HepG2 (cell line): ENCODE data around the gene FAM13B. TPM values are rescaled to one million over a fixed set of nuclear protein-coding genes. Genes with fewer than 3 reads are reported as not detected.

Experiments
- FIP1L1 ChIP-seq: fragments of 200-400 bp; formaldehyde crosslinking; IDR thresholded peaks from 2 replicates; pipeline ENCODE4 v1.6.1; 2018; ENCODE audit warnings: low read depth, mild to moderate bottlenecking, low read length, moderate library complexity, borderline replicate concordance; ENCODE audit not compliant: insufficient read depth
- ZNF331 ChIP-seq: sonication (generic); formaldehyde crosslinking; IDR thresholded peaks from 2 replicates; pipeline ENCODE4 v1.4.0; 2020; ENCODE audit warnings: missing genetic modification reagents
- ZNF616 ChIP-seq: sonication (generic); formaldehyde crosslinking; IDR thresholded peaks from 2 replicates; pipeline ENCODE4 v1.5.0; 2020; ENCODE audit warnings: low read depth, mild to moderate bottlenecking, missing genetic modification reagents
- polyA plus RNA-seq, 8 experiments: library from polyadenylated mRNA; depleted of rRNA in 3 of 8; stranded (reverse) in 7 of 8; unstranded in 1 of 8; fragments of >200 nt; fragmentation: Illumina TruSeq in 4 of 8; extraction: Trizol in 4 of 8; gene quantifications; 2 replicates each; pipeline versions ENCODE4 v1.2.1 to v1.2.3, GENCODE V29; 2011 to 2016; ENCODE audit warnings: low read depth in 4 of 8, missing spikeins in 1 of 8, mixed read lengths in 1 of 8; ENCODE audit not compliant: insufficient read depth in 1 of 8
- total RNA-seq, 5 experiments: library from RNA; depleted of rRNA; stranded (reverse); fragments of >200 nt; fragmentation: Illumina TruSeq; extraction: Trizol; gene quantifications; 2 replicates each; pipeline ENCODE4 v1.2.3, GENCODE V29; 2016; ENCODE audit warnings: low read depth in 1 of 5
- TF ChIP-seq, protein P1 (sequence below): IDR thresholded peaks from 2 replicates; pipeline ENCODE4 v1.6.1; 2016; ENCODE audit warnings: mild to moderate bottlenecking
- TF ChIP-seq, protein P2 (sequence below): IDR thresholded peaks from 2 replicates; pipeline ENCODE4 v1.6.1; 2016; ENCODE audit warnings: low read depth
- TF ChIP-seq, protein P3 (sequence below): sonication (generic); formaldehyde crosslinking; IDR thresholded peaks from 2 replicates; pipeline ENCODE4 v1.4.0; 2020; ENCODE audit warnings: mild to moderate bottlenecking, missing genetic modification reagents
- TF ChIP-seq, protein P4 (sequence below): sonication (generic); formaldehyde crosslinking; conservative IDR thresholded peaks from 2 replicates; pipeline ENCODE4 v1.8.0; 2022; ENCODE audit warnings: mild to moderate bottlenecking, moderate library complexity, missing genetic modification reagents
- TF ChIP-seq, protein P5 (sequence below): IDR thresholded peaks from 2 replicates; pipeline ENCODE4 v1.6.1; 2016; ENCODE audit warnings: mild to moderate bottlenecking, missing biosample characterization, missing genetic modification reagents
- TF ChIP-seq, protein P6 (sequence below): sonication (generic); formaldehyde crosslinking; IDR thresholded peaks from 2 replicates; pipeline ENCODE4 v1.5.0; 2020; ENCODE audit warnings: mild to moderate bottlenecking, missing genetic modification reagents, moderate library complexity
- TF ChIP-seq, protein P7 (sequence below): sonication (generic); formaldehyde crosslinking; IDR thresholded peaks from 2 replicates; pipeline ENCODE4 v1.8.0; 2022; ENCODE audit warnings: missing genetic modification reagents, low read depth, mild to moderate bottlenecking, borderline replicate concordance
- TF ChIP-seq, protein P8 (sequence below): sonication (generic); formaldehyde crosslinking; IDR thresholded peaks from 2 replicates; pipeline ENCODE4 v1.4.0; 2020; ENCODE audit warnings: missing genetic modification reagents, borderline replicate concordance

The FAM13B gene
- total and polyA plus RNA-seq, 2 of the 13 experiments (the other 11 are each of a cell fraction or from before 2014, with no cell fraction given), result 6.9 to 11.5 TPM

DNA sequence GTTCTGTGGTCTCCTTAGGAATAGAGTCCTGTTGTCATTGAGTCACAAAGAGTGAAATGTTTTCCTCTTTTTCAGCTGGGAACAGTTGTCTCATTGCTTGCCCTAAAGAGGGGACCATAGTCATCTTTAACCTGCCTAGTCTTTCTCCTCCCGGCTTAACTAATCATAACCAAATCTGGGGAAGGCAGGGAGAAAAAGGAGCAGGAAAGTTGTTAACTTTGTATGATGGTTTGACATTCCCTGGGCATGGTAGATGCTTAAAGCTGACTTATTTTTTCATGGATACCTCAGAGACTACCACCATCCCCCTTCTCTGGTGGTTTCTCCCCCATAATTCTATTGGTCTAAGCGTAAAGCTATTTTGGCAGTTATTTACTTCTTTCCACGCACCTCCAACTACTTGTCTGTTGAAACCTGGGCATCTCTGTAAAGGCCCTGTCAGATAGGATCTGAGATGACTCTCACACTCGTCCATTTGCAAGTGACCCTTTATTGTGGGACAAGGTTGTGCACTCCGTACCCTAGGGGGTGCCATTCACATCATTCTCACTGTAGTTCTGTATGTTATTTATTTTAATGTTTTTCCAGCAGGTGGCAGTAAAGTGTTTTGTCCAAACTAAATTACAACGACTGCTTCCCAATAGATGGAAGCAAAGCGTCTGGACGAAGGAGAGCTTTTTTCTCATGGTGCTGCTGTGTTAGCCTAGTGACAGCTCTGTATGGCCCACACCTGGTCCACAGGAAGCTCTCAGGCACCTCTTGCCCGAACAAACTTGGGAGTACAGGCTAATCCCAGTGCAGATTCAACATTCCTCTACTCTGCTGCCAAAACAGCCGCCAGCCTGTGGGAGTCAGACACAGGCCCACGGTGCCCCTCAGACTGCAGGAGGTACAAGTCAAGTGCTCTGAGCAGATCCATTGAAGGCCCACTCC is 3.0 kb upstream of the FAM13B start (continued):
- TF ChIP-seq, protein P1, sequence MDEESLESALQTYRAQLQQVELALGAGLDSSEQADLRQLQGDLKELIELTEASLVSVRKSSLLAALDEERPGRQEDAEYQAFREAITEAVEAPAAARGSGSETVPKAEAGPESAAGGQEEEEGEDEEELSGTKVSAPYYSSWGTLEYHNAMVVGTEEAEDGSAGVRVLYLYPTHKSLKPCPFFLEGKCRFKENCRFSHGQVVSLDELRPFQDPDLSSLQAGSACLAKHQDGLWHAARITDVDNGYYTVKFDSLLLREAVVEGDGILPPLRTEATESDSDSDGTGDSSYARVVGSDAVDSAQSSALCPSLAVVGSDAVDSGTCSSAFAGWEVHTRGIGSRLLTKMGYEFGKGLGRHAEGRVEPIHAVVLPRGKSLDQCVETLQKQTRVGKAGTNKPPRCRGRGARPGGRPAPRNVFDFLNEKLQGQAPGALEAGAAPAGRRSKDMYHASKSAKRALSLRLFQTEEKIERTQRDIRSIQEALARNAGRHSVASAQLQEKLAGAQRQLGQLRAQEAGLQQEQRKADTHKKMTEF (CRISPR knock-in tag), result 0 out of 2 replicates have a peak, but pooled peaks have one; percentile 22
- TF ChIP-seq, protein P2, sequence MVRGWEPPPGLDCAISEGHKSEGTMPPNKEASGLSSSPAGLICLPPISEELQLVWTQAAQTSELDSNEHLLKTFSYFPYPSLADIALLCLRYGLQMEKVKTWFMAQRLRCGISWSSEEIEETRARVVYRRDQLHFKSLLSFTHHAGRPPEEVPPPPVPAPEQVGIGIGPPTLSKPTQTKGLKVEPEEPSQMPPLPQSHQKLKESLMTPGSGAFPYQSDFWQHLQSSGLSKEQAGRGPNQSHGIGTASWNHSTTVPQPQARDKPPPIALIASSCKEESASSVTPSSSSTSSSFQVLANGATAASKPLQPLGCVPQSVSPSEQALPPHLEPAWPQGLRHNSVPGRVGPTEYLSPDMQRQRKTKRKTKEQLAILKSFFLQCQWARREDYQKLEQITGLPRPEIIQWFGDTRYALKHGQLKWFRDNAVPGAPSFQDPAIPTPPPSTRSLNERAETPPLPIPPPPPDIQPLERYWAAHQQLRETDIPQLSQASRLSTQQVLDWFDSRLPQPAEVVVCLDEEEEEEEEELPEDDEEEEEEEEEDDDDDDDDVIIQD (CRISPR knock-in tag), result 0 out of 2 replicates have a peak, but pooled peaks have one; percentile 27
- TF ChIP-seq, protein P3, sequence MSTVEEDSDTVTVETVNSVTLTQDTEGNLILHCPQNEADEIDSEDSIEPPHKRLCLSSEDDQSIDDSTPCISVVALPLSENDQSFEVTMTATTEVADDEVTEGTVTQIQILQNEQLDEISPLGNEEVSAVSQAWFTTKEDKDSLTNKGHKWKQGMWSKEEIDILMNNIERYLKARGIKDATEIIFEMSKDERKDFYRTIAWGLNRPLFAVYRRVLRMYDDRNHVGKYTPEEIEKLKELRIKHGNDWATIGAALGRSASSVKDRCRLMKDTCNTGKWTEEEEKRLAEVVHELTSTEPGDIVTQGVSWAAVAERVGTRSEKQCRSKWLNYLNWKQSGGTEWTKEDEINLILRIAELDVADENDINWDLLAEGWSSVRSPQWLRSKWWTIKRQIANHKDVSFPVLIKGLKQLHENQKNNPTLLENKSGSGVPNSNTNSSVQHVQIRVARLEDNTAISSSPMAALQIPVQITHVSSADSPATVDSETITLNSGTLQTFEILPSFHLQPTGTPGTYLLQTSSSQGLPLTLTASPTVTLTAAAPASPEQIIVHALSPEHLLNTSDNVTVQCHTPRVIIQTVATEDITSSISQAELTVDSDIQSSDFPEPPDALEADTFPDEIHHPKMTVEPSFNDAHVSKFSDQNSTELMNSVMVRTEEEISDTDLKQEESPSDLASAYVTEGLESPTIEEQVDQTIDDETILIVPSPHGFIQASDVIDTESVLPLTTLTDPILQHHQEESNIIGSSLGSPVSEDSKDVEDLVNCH, result no peak
- TF ChIP-seq, protein P4, sequence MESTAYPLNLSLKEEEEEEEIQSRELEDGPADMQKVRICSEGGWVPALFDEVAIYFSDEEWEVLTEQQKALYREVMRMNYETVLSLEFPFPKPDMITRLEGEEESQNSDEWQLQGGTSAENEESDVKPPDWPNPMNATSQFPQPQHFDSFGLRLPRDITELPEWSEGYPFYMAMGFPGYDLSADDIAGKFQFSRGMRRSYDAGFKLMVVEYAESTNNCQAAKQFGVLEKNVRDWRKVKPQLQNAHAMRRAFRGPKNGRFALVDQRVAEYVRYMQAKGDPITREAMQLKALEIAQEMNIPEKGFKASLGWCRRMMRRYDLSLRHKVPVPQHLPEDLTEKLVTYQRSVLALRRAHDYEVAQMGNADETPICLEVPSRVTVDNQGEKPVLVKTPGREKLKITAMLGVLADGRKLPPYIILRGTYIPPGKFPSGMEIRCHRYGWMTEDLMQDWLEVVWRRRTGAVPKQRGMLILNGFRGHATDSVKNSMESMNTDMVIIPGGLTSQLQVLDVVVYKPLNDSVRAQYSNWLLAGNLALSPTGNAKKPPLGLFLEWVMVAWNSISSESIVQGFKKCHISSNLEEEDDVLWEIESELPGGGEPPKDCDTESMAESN (CRISPR knock-in tag), result 0 out of 2 replicates have a peak, but pooled peaks have one; percentile 34
- TF ChIP-seq, protein P5, sequence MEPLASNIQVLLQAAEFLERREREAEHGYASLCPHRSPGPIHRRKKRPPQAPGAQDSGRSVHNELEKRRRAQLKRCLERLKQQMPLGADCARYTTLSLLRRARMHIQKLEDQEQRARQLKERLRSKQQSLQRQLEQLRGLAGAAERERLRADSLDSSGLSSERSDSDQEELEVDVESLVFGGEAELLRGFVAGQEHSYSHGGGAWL, result no peak
- TF ChIP-seq ZNF331 (CRISPR knock-in tag), result no peak
- TF ChIP-seq, protein P6, sequence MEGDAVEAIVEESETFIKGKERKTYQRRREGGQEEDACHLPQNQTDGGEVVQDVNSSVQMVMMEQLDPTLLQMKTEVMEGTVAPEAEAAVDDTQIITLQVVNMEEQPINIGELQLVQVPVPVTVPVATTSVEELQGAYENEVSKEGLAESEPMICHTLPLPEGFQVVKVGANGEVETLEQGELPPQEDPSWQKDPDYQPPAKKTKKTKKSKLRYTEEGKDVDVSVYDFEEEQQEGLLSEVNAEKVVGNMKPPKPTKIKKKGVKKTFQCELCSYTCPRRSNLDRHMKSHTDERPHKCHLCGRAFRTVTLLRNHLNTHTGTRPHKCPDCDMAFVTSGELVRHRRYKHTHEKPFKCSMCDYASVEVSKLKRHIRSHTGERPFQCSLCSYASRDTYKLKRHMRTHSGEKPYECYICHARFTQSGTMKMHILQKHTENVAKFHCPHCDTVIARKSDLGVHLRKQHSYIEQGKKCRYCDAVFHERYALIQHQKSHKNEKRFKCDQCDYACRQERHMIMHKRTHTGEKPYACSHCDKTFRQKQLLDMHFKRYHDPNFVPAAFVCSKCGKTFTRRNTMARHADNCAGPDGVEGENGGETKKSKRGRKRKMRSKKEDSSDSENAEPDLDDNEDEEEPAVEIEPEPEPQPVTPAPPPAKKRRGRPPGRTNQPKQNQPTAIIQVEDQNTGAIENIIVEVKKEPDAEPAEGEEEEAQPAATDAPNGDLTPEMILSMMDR, result peak; percentile 88
- TF ChIP-seq, protein P7, sequence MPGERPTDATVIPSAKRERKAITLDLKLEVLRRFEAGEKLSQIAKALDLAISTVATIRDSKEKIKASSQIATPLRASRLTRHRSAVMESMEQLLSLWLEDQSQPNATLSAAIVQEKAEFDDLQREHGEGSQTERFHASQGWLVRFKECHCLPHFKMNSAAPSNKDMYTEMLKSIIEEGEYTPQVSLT (CRISPR knock-in tag), result no peak
- TF ChIP-seq, protein P8, sequence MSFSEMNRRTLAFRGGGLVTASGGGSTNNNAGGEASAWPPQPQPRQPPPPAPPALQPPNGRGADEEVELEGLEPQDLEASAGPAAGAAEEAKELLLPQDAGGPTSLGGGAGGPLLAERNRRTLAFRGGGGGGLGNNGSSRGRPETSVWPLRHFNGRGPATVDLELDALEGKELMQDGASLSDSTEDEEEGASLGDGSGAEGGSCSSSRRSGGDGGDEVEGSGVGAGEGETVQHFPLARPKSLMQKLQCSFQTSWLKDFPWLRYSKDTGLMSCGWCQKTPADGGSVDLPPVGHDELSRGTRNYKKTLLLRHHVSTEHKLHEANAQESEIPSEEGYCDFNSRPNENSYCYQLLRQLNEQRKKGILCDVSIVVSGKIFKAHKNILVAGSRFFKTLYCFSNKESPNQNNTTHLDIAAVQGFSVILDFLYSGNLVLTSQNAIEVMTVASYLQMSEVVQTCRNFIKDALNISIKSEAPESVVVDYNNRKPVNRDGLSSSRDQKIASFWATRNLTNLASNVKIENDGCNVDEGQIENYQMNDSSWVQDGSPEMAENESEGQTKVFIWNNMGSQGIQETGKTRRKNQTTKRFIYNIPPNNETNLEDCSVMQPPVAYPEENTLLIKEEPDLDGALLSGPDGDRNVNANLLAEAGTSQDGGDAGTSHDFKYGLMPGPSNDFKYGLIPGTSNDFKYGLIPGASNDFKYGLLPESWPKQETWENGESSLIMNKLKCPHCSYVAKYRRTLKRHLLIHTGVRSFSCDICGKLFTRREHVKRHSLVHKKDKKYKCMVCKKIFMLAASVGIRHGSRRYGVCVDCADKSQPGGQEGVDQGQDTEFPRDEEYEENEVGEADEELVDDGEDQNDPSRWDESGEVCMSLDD (CRISPR knock-in tag), result no peak
- TF ChIP-seq FIP1L1, result no peak
- TF ChIP-seq ZNF616, result no peak
